NCI-H2107 treated with DMSO at 0.1 percent for 48 hours (cell line): ENCODE data around the gene DLX3.
A peak's percentile ranks its signal among the peaks of the same experiment; 100 is the strongest.

ENCODE experiments used
- DNase-seq: peaks from one replicate; lab custom pipeline; 2025; ENCODE audit not compliant: unreplicated experiment; lab: John Stamatoyannopoulos, UW

DLX3 gene

DNA sequence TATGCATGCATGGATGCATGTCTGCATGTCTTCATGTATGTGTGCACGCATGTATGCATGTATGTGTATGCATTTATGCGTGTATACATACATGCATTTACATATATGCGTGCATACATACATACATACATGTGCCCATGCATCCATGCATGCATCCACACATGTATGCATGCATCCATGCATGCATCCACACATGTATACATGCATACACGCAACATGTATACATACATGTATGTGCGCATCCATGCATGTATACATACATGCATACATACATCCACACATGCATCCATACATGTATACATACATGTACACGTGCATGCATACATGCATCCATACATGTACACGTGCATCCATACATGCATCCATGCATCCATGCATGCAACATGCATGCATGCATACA lies 29.8 kb upstream of the DLX3 start:
- DNase-seq = no peak

DNA sequence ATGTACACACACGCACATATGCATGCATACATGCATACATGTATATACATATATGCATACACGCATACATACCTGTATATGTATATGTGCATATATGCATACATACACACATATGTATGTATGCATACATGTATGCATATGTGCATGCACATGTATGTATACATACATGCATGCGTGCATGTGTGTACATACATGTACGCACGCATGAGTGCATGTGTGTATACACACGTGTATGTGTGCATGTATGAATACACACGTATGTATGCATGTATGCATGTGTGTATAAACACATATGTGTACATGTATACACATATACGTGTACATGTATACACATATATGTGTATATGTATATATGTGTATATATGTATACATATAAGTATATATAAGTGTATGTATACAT lies 28.5 kb upstream of the DLX3 start:
- no peak for DNase-seq

DNA sequence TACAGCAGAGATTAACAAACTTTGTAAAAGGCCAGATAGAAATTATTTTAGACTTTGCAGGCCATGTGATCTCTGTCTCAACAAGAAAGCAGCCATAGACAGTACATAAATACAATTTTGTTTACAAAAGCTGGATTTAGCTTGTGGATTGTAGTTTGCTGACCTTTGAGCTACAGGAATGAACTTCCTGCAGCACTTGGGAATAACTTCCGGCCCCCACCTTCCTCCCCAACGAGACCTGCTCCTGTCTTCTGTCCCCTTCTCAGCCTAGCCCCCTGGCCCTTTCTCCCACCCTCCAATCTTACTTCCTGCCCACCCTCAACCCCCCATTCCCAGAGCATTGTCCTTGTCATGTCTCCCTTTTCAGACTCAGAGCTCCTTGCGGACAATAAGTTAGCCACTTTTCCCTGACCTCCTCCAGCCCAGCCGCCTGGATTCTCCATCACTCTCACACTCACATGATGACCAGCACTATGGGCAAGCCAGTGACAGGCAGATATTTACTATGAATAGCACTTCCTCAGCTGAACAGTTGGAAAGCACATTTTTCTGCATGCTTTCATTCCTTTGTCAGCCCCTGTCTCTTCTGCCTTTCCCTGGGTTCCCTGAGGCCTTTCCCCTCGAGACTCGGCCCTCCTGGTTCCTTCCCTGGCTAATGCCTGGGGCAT lies 27.6 kb upstream of the DLX3 start:
- no peak for DNase-seq

DNA sequence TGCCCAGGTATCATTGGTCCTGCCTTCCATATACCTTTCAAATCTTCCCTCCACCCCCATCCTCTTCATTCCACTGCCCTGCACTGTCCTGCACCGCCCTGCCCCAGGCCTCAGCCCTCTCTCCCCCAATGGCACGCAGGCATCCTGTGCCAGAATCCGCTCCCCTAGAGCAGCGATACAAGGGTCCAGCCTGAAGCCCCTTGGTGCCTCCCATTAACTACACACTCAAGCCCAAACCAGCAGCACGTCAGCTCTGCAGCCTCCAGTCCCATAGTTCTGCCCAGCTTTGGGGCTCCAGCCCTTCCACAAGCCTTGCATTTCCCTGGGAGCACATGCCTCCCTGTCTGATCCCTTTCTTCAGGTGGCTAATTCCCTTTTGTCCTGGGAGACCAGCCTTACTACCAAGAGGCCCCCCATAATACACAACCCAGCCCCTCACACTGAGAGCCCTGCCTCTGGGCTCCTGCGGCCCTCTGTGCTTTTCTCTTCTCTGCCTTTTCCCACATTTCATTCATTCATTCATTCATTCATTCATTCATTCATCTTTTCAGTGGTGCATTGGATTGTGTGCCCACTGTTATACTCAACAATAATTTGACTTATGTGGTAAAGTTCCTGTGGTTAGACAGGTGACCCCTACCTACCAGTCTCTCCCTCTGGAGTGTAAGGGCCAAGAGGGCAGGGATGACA lies 26.8 kb upstream of the DLX3 start:
- DNase-seq = no peak

DNA sequence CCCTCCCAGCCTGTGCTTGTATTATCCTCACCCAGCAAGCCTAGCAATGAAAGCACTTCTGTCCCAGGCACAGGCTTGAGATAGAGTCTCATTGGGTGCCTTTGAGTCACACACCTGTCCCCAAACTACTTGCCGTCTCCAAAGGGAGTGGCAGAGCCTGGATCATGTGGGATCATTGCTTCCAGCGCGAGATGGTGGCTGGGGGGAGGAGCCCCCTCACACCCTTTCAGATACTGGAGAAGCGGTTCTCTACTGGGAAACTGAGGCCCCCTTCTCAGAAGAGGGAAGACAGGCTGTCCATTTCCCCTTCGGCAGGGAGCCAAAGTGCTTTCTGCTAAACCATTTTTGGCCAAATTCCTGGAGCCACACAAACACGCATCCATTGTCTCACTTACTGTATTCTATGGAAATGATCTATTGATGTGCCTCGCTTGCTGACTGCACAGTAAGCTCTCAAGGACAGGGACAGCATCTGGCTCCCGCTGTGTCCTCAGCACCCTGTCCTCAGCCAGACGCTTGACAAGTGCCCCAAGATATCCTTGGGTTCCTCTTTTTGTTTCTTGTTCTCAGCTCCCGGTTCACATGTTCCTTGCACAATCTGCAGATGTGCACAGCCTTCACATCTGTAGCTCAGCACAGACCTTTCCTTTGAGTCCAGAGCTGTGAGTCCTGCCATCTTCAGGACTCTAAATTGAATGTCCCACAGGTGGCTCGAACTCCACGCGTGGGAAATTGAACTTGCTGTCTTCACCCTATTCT lies 26.0 kb upstream of the DLX3 start:
- DNase-seq = no peak

- DNase-seq = no peak
Observed at GRCh38 chr17:50018909-50019308, 23.9 kb upstream of the DLX3 start.

DNA sequence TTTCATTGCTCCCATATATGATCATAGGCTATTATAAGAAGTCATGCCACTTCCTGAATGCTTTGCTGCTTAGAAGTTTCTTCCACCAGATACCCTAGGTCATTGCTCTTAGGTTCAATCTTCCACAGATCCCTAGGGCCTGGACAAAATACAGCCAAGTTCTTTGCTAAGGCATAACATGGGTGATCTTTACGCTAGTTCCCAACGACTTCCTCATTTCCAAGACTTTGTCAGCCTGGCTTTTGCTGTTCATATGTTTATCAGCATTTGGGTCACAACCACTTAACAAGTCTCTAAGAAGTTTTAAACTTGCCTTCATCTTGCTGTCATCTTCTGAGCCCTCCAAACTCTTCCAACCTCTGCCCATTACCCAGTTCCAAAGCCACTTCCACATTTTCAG lies 20.1 kb upstream of the DLX3 start:
- no peak for DNase-seq

DNA sequence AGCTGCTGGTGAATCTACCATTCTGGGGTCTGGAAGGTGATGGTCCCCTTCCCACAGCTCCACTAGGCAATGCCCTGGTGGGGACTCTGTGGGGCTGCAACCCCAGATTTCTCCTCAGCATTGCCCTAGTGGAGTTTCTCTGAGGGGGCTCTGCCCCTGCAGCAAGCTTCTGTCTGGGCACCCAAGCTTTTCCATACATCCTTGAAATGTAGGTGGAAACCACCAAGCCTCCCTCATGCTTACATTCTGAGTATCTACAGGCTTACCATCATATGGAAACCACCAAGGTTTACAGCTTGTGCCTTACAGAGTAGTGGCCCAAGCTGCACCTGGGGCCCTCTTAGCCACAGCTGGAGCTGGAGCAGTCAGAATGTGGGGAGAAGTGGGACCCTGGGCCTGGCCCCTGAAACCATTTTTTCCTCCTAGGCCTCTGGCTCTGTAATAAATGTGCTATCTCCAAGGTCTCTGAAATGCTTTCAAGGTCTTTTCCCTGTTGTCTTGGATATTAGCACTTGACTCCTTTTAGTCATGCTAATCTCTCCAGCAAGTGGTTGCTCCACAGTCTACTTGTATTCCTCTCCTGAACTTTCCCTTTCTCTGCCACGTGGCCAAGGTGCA lies 19.6 kb upstream of the DLX3 start:
- no peak for DNase-seq

DNA sequence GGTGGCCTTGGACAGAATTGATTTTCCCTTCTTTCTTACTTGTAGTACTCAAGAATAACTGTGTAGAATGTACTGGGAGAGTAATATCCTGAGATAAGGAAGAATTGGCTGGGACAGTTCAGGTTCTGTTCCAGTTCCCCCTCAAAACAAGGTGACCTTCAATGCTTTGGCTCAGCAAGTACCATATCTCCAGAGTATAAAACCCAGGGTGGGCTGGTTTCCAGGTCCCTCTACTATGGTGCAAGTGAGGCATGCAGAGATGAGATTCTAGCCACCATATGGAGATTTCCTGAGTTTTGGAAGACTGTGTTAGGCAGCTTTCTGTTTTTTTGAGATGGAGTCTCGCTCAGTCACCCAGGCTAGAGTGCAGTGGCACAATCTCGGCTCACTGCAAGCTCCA lies 18.1 kb upstream of the DLX3 start:
- DNase-seq = no peak

- no peak for DNase-seq
Observed at GRCh38 chr17:50009282-50009681, 14.3 kb upstream of the DLX3 start.

GRCh38 chr17:50003911-50004310 lies 8.9 kb upstream of the DLX3 start:
- no peak for DNase-seq

- no peak for DNase-seq
Observed at GRCh38 chr17:49998836-49999511, 4.0 kb upstream of the DLX3 start.

DNA sequence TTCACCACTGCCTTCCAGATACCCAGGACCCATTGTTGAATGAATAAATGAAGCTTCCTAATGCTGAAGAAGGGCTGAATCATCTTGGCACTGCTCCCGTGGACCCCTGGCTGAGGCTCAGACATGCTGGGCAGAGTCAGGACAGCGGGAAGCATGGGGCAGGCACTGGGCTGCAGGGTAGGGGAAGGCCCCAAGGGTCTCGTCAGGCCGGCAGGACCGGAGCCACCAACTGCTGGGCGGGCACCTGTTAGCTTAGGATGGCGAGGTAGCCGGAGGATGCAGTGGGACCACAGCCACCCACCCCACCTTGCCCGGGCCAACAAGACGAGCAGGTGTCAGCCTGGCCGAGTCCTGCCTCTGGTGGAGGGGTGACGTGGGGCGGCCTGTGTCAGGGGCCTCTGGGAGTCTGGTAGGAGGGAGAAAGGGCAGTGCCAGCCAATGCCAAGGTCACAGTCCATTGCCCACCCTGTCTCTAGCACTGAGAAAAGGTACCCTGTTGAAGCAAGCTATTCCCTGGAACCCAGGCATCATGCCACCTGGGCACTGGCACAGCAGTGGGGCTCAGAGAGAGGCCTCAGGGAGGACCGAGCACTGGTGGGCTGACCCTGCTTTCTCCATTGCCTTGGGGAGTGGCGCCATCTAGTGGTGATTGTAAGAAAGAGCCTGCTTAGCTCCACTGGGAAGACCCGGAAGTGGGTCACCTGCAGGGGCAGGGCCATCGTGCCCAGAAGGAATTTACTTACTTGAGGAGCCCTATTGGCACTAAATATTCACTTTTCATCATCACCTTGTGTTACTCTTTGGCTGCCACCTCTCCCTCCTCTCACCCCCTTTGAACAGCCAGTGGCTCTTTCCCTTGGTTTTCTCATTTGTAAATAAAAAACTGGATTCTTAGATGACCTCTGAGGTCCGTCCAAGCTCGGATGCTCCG lies 3.0 kb upstream of the DLX3 start:
- DNase-seq = peak; percentile 78

DNA sequence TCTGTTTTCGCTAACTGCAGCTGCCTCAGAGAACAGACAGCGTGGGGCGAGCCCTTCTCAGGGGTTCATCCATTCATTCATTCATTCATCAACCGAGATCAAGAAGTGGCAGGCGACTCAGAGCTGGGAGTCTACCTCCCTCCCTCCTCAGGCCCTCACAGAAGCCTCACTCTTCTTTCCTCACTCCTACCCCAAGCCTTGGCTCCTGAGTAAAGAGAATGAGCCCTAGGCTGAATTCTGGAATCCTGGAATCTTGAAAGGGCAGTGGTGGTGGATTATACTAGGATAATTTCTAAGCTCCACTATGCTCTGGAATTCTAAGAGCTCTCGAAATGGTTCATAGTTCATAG lies 2.3 kb upstream of the DLX3 start:
- DNase-seq = no peak

DNA sequence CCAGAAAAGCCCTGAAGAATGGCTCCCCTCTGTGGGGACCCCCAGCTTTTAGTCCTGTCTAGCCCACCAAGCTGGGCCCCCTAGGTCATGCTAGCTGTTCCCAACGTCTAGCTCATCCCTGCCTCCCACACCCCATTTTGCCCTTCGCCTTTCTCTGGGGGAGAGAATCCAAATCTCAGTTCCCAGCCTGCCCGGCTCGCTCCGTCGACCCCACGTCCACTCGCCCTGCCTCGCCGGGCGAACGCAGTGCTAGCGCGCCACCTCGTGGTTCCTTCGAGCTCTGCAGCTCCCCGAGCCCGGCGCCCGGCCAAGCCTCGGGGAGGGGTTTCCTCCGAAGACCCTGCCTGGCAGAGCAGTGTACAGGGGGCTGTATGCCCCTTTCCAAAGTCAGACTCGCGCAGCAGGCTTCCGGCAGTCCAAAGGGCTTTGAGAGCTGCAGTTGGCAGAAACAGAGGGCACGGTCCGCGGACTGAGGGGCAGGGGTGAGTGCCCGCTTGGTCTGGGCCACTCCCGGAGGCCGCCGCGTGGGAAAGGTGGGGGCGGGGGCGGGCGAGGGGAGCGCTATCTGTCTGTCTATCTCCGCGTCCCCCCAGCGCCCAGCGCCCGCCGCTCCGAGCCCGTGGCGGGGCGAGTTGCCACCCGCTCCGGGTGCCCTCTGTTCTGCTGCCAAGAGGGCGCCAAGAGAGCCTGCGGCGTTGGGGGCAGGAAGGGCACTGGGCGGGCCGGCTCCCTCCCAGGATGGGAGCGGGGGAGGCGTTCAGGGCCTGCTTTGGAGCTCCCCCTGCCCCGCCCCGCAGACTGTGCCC lies 1.7 kb upstream of the DLX3 start:
- DNase-seq = no peak

- DNase-seq = no peak
Observed at GRCh38 chr17:49996121-49996494, 1.1 kb upstream of the DLX3 start.

DNA sequence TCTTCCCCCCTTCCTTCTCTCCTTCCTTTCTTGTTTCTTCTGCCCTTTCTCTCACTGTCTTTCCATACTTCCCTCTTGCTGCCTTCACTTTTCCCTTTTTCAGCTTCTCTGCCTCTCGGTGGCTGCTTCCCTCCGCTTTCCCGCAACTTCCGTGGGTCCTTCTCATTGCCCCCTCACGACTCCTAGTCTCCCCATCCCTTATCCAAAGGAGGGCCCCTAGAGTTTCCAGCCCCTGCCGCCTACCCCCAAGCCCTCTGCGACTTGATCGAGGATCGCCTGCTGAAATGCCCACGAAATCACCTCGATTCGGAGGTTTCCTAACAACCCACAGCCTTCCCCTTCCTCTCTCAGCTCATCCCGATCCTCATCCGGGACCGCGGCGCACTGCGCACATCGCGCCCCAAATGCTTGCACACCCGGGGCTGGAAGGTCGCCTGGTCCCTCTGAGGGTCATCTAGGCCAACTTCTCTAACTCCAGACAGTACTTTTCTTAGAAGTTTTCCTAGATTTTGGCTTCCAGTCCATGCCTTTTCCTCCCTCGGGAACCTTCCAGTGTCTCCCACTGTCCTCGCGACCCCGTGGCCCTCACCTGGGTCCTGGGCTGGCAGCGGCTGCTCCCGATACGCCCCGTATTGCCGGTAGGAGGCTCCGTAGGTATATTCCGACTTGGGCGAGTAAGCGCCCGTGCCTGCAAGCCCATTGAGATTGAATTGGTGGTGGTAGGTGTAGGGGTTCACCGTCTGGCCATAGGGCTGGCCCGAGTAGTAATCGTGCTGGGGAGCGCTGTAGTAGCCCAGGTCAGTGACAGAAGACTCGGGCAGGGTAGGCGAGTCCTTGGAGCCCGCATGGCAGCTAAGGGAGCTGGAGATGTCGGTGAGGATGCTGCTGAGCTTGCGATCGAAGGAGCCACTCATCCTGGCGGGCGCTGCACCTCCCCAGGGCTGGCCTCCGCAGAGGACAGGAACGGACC lies 654 bp downstream of the DLX3 start:
- no peak for DNase-seq

DNA sequence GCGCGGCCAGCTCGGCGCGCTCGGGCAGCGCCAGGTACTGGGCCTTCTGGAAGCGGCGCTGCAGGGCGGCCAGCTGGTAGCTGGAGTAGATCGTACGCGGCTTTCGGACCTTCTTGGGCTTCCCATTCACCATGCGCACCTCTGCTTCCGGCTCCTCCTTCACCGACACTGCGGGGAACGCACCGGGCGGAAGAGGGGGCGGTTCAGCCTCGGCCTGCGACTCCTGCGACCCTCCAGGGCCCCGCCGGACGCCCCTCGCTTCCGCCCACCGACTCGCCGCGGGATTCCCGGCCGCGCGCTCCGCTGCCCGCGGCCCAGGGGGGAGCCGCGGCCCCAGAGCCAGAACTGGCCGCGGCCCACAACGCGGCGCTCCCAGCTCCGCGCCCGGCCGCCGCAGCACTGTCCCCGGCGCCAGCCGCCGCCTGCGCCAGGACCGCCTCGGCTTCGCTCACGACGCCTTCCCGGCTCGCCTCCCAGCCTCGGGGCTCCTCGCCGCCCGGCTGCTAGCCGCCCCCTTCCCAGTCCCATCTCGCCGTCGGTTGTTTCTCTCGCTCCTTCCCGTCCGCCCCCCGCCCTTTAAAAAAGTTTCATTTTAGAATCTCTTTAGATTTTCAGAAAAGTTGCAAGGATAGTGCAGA lies 1.5 kb downstream of the DLX3 start:
- DNase-seq = no peak
